Astrocyte (in vitro differentiated cells and primary cell): Measurements from ENCODE around the gene MON2. TPM values are rescaled to one million over a fixed set of nuclear protein-coding genes. Genes with fewer than 3 reads are reported as not detected.
"Not testable (repeated sequence)": the region's sequence is repeated elsewhere in the genome, so short reads cannot be mapped to it uniquely, and the experiment has no call there.

Experiments
- DNase-seq: peaks from one replicate; pipeline ENCODE4 v3.0.0-alpha.2; 2010; ENCODE audit warnings: low read depth
- FAIRE-seq: peaks from 2 replicates; lab custom pipeline; 2011; peaks lifted over from hg19 to GRCh38; lab: Jason Lieb, UNC
- H2AFZ ChIP-seq: 2 replicates; pipeline ENCODE4 v1.6.0; 2012; ENCODE audit warnings: low read depth, low read length, inconsistent platforms
- H3K27ac ChIP-seq: 2 replicates; pipeline ENCODE4 v1.5.1; 2011; ENCODE audit warnings: low read depth, low read length, inconsistent platforms
- H3K27me3 ChIP-seq: 2 replicates; pipeline ENCODE4 v1.6.0; 2011; ENCODE audit warnings: low read length, inconsistent platforms; ENCODE audit not compliant: insufficient read depth
- H3K36me3 ChIP-seq: 2 replicates; pipeline ENCODE4 v1.5.1; 2011; ENCODE audit warnings: low read length, inconsistent platforms; ENCODE audit not compliant: insufficient read depth
- H3K4me1 ChIP-seq: 2 replicates; pipeline ENCODE4 v1.5.1; 2011; ENCODE audit warnings: low read length, inconsistent platforms; ENCODE audit not compliant: insufficient read depth
- H3K4me2 ChIP-seq: 2 replicates; pipeline ENCODE4 v1.6.0; 2012; ENCODE audit warnings: low read length, inconsistent platforms
- H3K4me3 ChIP-seq: 2 replicates; pipeline ENCODE4 v1.5.1; 2011; ENCODE audit warnings: low read depth, mild to moderate bottlenecking, low read length, inconsistent platforms; ENCODE audit not compliant: insufficient read depth
- H3K79me2 ChIP-seq: 2 replicates; pipeline ENCODE4 v1.6.0; 2012; ENCODE audit warnings: mild to moderate bottlenecking, low read length, inconsistent platforms; ENCODE audit not compliant: insufficient read depth
- H3K9ac ChIP-seq: 2 replicates; pipeline ENCODE4 v1.6.0; 2012; ENCODE audit warnings: mild to moderate bottlenecking, low read length, inconsistent platforms
- H3K9me3 ChIP-seq: 2 replicates; pipeline ENCODE4 v1.5.1; 2012; ENCODE audit warnings: low read depth, mild to moderate bottlenecking, low read length, inconsistent platforms; ENCODE audit not compliant: insufficient read depth
- H4K20me1 ChIP-seq: 2 replicates; pipeline ENCODE4 v1.6.0; 2012; ENCODE audit warnings: low read length, inconsistent platforms; ENCODE audit not compliant: insufficient read depth
- H3K27ac Mint-ChIP-seq: one replicate; pipeline ENCODE4 v1.8.0; 2021; ENCODE audit warnings: mild to moderate bottlenecking, mixed read lengths; ENCODE audit not compliant: unreplicated experiment
- H3K27me3 Mint-ChIP-seq: one replicate; pipeline ENCODE4 v1.8.0; 2021; ENCODE audit warnings: low read depth, mixed read lengths; ENCODE audit not compliant: unreplicated experiment
- H3K36me3 Mint-ChIP-seq: one replicate; pipeline ENCODE4 v1.8.0; 2021; ENCODE audit warnings: low read depth, mixed read lengths; ENCODE audit not compliant: unreplicated experiment
- H3K4me1 Mint-ChIP-seq: one replicate; pipeline ENCODE4 v1.8.0; 2021; ENCODE audit warnings: low read depth, mixed read lengths; ENCODE audit not compliant: unreplicated experiment
- H3K4me3 Mint-ChIP-seq: one replicate; pipeline ENCODE4 v1.8.0; 2021; ENCODE audit warnings: mild to moderate bottlenecking, moderate library complexity, mixed read lengths; ENCODE audit not compliant: unreplicated experiment
- H3K9me3 Mint-ChIP-seq: one replicate; pipeline ENCODE4 v1.8.0; 2021; ENCODE audit warnings: mild to moderate bottlenecking, mixed read lengths; ENCODE audit not compliant: unreplicated experiment
- CTCF ChIP-seq: IDR thresholded peaks from 2 replicates; pipeline ENCODE4 v1.5.1; 2011; ENCODE audit warnings: low read depth, mild to moderate bottlenecking, inconsistent platforms, low read length, moderate library complexity; ENCODE audit not compliant: insufficient read depth
- EZH2 ChIP-seq: IDR thresholded peaks from 2 replicates; pipeline ENCODE4 v1.6.1; 2012; ENCODE audit warnings: mild to moderate bottlenecking, low read length, inconsistent platforms; ENCODE audit not compliant: insufficient read depth
- total RNA-seq: library from RNA; stranded (reverse); gene quantifications from 2 replicates; pipeline ENCODE4 v1.2.1, GENCODE V29; 2021

Gene MON2
- total RNA-seq, 1 donor from 2014 or later = 39.7 TPM

GRCh38 chr12:62543324-62543723, 76.7 kb downstream of the MON2 start:
- Histone ChIP-seq H3K9ac (no peak overlapping the region), H3K4me2 (no peak overlapping the region), H2AFZ (no peak overlapping the region), H3K79me2 (no peaks in the 10 kb centered on the region), H3K4me1 (no peaks in the 10 kb centered on the region), H3K27me3 (no peaks in the 10 kb centered on the region), H3K27ac (no peak overlapping the region), H3K4me3 (no peak overlapping the region), H3K9me3 (no peaks in the 10 kb centered on the region), H4K20me1 (no peaks in the 10 kb centered on the region), H3K36me3 (peaks cover 19% of the 10 kb centered on the region)
- Mint-ChIP-seq H3K36me3 (peaks cover 2% of the 10 kb centered on the region), H3K27me3 (no peaks in the 10 kb centered on the region), H3K27ac (no peak overlapping the region), H3K4me3 (no peak overlapping the region), H3K9me3 (no peaks in the 10 kb centered on the region), H3K4me1 (no peaks in the 10 kb centered on the region)
- no peak for TF ChIP-seq CTCF
- no peak for TF ChIP-seq EZH2
- no peak for FAIRE-seq
- no peak for DNase-seq

- FAIRE-seq (no peak), DNase-seq (no peak)
- Mint-ChIP-seq H3K4me1 (no peaks in the 10 kb centered on the region), H3K27ac (no peak overlapping the region), H3K9me3 (no peaks in the 10 kb centered on the region), H3K4me3 (no peak overlapping the region), H3K27me3 (no peaks in the 10 kb centered on the region), H3K36me3 (peaks cover 2% of the 10 kb centered on the region)
- no peaks in the 10 kb centered on the region for H3K79me2 ChIP-seq
- TF ChIP-seq EZH2 (no peak), CTCF (no peak)
- H4K20me1 ChIP-seq = no peaks in the 10 kb centered on the region
- H3K9me3 ChIP-seq = no peaks in the 10 kb centered on the region
- peaks cover 19% of the 10 kb centered on the region for H3K36me3 ChIP-seq
- no peak overlapping the region for H3K27ac ChIP-seq
- no peak overlapping the region for H3K4me3 ChIP-seq
- no peak overlapping the region for H2AFZ ChIP-seq
- no peak overlapping the region for H3K4me2 ChIP-seq
- no peaks in the 10 kb centered on the region for H3K27me3 ChIP-seq
- H3K4me1 ChIP-seq = no peaks in the 10 kb centered on the region
- no peak overlapping the region for H3K9ac ChIP-seq
Measured at GRCh38 chr12:62543741-62544140, 77.1 kb downstream of the MON2 start.

GRCh38 chr12:62552906-62553556, 86.4 kb downstream of the MON2 start:
- no peaks in the 10 kb centered on the region for H3K79me2 ChIP-seq
- H3K27ac Mint-ChIP-seq = no peak overlapping the region
- TF ChIP-seq CTCF = no peak
- TF ChIP-seq EZH2 = no peak
- H3K36me3 ChIP-seq = peaks cover 36% of the 10 kb centered on the region
- H3K9me3 Mint-ChIP-seq = no peaks in the 10 kb centered on the region
- FAIRE-seq = no peak
- H2AFZ ChIP-seq = no peak overlapping the region
- H3K27me3 Mint-ChIP-seq = no peaks in the 10 kb centered on the region
- no peaks in the 10 kb centered on the region for H3K4me1 Mint-ChIP-seq
- H3K27ac ChIP-seq = no peak overlapping the region
- H4K20me1 ChIP-seq = no peaks in the 10 kb centered on the region
- no peaks in the 10 kb centered on the region for H3K9me3 ChIP-seq
- no peak overlapping the region for H3K4me3 Mint-ChIP-seq
- H3K9ac ChIP-seq = no peak overlapping the region
- H3K27me3 ChIP-seq = no peaks in the 10 kb centered on the region
- no peak overlapping the region for H3K4me2 ChIP-seq
- H3K4me1 ChIP-seq = no peaks in the 10 kb centered on the region
- peaks cover 9% of the 10 kb centered on the region for H3K36me3 Mint-ChIP-seq
- no peak for DNase-seq
- no peak overlapping the region for H3K4me3 ChIP-seq

GRCh38 chr12:62559366-62559765, 92.7 kb downstream of the MON2 start:
- H3K9ac ChIP-seq, H3K27me3 ChIP-seq, H3K4me3 Mint-ChIP-seq, FAIRE-seq, H4K20me1 ChIP-seq, H3K27ac ChIP-seq, H3K36me3 Mint-ChIP-seq, H3K9me3 ChIP-seq, H3K4me1 Mint-ChIP-seq, H3K4me2 ChIP-seq, H3K27me3 Mint-ChIP-seq, H3K9me3 Mint-ChIP-seq, H3K4me3 ChIP-seq, H3K4me1 ChIP-seq, DNase-seq, H3K27ac Mint-ChIP-seq, H3K79me2 ChIP-seq, H2AFZ ChIP-seq: not testable (repeated sequence)
- H3K36me3 ChIP-seq = peaks cover 24% of the 10 kb centered on the region
